Suprapubic skin (tissue), 3 donors: Measurements from ENCODE around the gene AUTS2.

ENCODE experiments used
- POLR2A ChIP-seq, 2 donors: fragments of 450-650 bp; IDR thresholded peaks; one replicate each; pipeline ENCODE4 v1.6.1; 2017; ENCODE audit warnings: antibody characterized with exemption in 2 of 2, mild to moderate bottlenecking in 2 of 2, moderate library complexity in 2 of 2
- TF ChIP-seq, protein P1 (sequence below), 2 donors: fragments of 200-600 bp in 1 of 2; fragments of 450-650 bp in 1 of 2; sonication (generic) in 1 of 2; IDR thresholded peaks; one replicate each; pipeline ENCODE4 v1.5.1; 2016 to 2019; ENCODE audit warnings: antibody characterized with exemption in 2 of 2, mild to moderate bottlenecking in 1 of 2, moderate library complexity in 1 of 2

DNA sequence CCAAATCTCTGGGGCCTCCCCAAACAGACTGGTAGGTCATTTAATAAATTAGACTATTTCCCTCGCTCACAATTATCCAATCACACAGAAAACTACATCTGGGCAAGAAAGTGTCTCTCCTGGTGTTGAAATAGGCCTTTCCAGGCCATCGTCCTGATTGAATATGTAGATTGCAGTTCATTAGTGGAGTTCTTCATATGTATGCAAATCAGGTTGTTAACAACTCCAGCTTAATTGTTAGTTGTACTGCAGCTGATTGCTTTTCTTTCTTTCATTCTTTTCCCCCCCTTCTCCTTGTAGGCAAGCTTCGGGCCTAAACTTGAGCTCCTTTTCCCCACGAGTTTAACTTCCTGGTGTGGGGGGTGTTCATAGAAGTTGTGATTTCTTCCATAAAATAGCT is 1174.6 kb downstream of the AUTS2 start:
- TF ChIP-seq, protein P1, sequence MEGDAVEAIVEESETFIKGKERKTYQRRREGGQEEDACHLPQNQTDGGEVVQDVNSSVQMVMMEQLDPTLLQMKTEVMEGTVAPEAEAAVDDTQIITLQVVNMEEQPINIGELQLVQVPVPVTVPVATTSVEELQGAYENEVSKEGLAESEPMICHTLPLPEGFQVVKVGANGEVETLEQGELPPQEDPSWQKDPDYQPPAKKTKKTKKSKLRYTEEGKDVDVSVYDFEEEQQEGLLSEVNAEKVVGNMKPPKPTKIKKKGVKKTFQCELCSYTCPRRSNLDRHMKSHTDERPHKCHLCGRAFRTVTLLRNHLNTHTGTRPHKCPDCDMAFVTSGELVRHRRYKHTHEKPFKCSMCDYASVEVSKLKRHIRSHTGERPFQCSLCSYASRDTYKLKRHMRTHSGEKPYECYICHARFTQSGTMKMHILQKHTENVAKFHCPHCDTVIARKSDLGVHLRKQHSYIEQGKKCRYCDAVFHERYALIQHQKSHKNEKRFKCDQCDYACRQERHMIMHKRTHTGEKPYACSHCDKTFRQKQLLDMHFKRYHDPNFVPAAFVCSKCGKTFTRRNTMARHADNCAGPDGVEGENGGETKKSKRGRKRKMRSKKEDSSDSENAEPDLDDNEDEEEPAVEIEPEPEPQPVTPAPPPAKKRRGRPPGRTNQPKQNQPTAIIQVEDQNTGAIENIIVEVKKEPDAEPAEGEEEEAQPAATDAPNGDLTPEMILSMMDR (IDR thresholded peaks at IDR 0.05) = no peak
- no peak for TF ChIP-seq POLR2A (IDR thresholded peaks at IDR 0.05)
